ENCODE measurements around the gene GRM2. TPM values are rescaled to one million over a fixed set of nuclear protein-coding genes. Genes with fewer than 3 reads are reported as not detected.

GRM2 gene
- total and polyA plus RNA-seq, 2 experiments from 2014 or later = 1.1 TPM; not detected in 1

DNA sequence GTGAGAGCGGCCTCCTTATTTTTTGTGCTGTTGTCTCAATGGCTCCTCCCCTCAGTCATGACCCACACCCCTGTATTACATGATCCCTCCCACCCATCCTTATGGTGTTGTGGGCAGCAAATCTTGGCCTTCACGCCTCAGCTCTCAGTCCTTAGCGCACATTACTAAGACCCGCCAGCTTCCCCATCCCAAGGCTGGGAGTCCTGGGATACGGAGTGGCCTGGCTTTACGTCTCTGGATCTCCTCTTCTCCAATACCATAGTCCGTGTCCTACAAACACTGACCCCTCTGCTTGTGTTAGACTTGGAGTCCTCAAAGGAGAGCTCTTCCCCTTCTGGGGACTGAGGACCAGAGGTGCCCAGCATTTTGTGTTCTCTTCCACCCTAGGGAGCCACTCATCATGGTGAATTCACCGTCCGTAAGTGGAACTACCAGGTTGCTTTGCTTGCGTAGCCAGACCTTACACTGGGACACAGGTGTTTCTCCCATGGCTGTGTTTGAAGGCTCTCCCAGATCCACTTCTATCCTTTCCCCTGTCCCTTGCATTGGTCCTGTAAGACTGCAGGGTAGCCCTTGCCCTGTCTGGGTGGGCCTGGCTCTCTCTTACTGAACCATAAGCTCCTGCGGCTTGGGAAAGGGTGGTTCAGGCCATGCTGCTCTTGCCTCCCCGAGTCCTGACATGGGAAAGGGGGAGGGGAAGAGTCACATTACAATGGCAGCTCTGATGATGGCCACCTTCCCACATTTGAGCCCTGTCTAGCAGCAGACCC is 13.6 kb downstream of the GRM2 start:
- H2AFZ ChIP-seq = no peak overlapping the region
- no peak for DNase-seq
- H3K27ac ChIP-seq = no peak overlapping the region
- H3K79me2 ChIP-seq (ENCODE audit: insufficient read depth) = no peaks in the 10 kb centered on the region
- TF ChIP-seq EZH2phosphoT487 (IDR thresholded peaks at IDR 0.05; ENCODE audit: insufficient read depth, low read depth) = no peak
- TF ChIP-seq EZH2 (IDR thresholded peaks at IDR 0.05; ENCODE audit: insufficient read depth, poor library complexity, severe bottlenecking) = no peak
- 59 to 61% methylated on average over 12 of the region's 12 CpGs for WGBS, 2 experiments (ENCODE audit: low coverage in 1 of 2, low lambda C conversion rate in 2 of 2, missing lambda C conversion rate in 2 of 2)
- H3K4me1 ChIP-seq (ENCODE audit: insufficient read depth) = no peaks in the 10 kb centered on the region
- H3K9me2 ChIP-seq (ENCODE audit: insufficient read depth) = no peaks in the 10 kb centered on the region
- H3K36me3 ChIP-seq (ENCODE audit: low read depth) = no peaks in the 10 kb centered on the region
- no peak overlapping the region for H3K4me3 ChIP-seq
- H4K20me1 ChIP-seq (ENCODE audit: insufficient read depth) = no peaks in the 10 kb centered on the region
- no peaks in the 10 kb centered on the region for H3K9me3 ChIP-seq (ENCODE audit: low read depth)
- in situ Hi-C loops (cut with MboI) = no loop called here
- no peaks in the 10 kb centered on the region for H3F3A ChIP-seq (ENCODE audit: insufficient read depth)
- no peak overlapping the region for H3K4me2 ChIP-seq (ENCODE audit: unreplicated experiment)
- no peak overlapping the region for H3K9ac ChIP-seq
- H3K27me3 ChIP-seq (replicated peaks; ENCODE audit: insufficient read depth) = no peaks in the 10 kb centered on the region

DNA sequence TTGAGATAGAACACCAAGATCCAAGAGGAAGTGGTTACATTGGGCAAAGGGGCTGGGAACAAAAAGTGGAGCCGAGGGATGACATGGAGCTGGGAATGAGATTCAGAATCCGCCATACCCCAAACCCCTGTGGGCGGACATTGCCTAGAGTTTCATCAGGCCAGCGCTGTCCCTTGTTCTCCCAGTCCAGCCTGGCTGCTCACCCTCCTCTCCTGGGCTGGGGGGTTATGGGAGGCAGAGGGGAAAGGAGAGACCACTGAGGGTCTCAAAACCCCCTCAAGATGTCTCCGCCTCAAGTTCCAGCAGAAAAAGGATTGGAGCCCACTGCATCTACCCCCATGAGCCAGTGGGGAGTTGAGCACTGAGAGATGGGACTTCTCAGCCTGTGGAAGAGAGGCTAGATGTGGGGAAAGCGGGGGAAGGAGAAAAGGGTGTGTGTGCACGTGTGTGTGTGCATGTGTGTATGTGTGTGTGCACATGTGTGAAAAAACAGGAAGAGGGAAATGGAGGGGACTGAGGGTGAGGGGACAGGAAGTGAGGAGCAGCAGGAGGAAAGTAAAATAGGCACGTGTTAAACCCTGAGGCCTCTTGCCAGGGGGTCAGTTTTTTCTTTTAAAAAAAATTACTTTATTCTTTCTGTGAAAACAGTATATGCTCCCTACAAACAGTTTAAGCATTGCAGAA is 14.3 kb downstream of the GRM2 start:
- Histone ChIP-seq H3K27me3 (replicated peaks; ENCODE audit: insufficient read depth) (no peaks in the 10 kb centered on the region), H3K9me2 (ENCODE audit: insufficient read depth) (no peaks in the 10 kb centered on the region), H3K9me3 (ENCODE audit: low read depth) (no peaks in the 10 kb centered on the region), H3K4me3 (no peak overlapping the region), H3F3A (ENCODE audit: insufficient read depth) (no peaks in the 10 kb centered on the region), H3K9ac (no peak overlapping the region), H3K79me2 (ENCODE audit: insufficient read depth) (no peaks in the 10 kb centered on the region), H3K27ac (no peak overlapping the region), H2AFZ (no peak overlapping the region), H3K36me3 (ENCODE audit: low read depth) (no peaks in the 10 kb centered on the region), H4K20me1 (ENCODE audit: insufficient read depth) (no peaks in the 10 kb centered on the region), H3K4me2 (ENCODE audit: unreplicated experiment) (no peak overlapping the region), H3K4me1 (ENCODE audit: insufficient read depth) (no peaks in the 10 kb centered on the region)
- TF ChIP-seq EZH2phosphoT487 (IDR thresholded peaks at IDR 0.05; ENCODE audit: insufficient read depth, low read depth) = no peak
- no peak for TF ChIP-seq EZH2 (IDR thresholded peaks at IDR 0.05; ENCODE audit: insufficient read depth, poor library complexity, severe bottlenecking)
- WGBS, 2 experiments (ENCODE audit: low coverage in 1 of 2, low lambda C conversion rate in 2 of 2, missing lambda C conversion rate in 2 of 2) = 54 to 56% methylated on average over 8 of the region's 8 CpGs
- no peak for DNase-seq
- in situ Hi-C loops (cut with MboI) = no loop called here

DNA sequence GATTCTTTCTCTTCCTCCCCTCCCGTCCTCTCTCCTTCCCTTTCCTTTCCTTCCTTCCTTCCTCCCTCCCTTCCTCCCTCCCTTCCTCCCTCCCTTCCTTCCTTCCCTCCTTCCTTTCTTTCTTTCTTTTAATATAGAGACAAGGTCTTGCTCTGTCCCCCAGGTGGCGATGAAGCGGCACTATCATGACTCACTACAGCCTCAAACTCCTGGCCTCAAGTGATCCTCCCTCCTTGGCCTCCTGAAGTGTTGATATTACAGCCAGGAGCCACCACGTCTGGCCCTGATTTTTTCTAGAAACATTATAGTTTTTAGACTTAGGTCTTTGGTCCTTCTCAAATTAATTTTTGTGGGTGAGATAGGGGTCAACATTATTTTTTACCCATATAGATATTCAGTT is 15.5 kb downstream of the GRM2 start:
- H3K9ac ChIP-seq = no peak overlapping the region
- TF ChIP-seq EZH2 (IDR thresholded peaks at IDR 0.05; ENCODE audit: insufficient read depth, poor library complexity, severe bottlenecking) (no peak), EZH2phosphoT487 (IDR thresholded peaks at IDR 0.05; ENCODE audit: insufficient read depth, low read depth) (no peak)
- H2AFZ ChIP-seq = no peak overlapping the region
- H3K4me2 ChIP-seq (ENCODE audit: unreplicated experiment) = no peak overlapping the region
- H3K27ac ChIP-seq = no peak overlapping the region
- H3K36me3 ChIP-seq (ENCODE audit: low read depth) = no peaks in the 10 kb centered on the region
- H3K9me2 ChIP-seq (ENCODE audit: insufficient read depth) = no peaks in the 10 kb centered on the region
- H3K4me1 ChIP-seq (ENCODE audit: insufficient read depth) = no peaks in the 10 kb centered on the region
- no peaks in the 10 kb centered on the region for H3F3A ChIP-seq (ENCODE audit: insufficient read depth)
- no peak for DNase-seq
- H3K9me3 ChIP-seq (ENCODE audit: low read depth) = no peaks in the 10 kb centered on the region
- H3K79me2 ChIP-seq (ENCODE audit: insufficient read depth) = no peaks in the 10 kb centered on the region
- WGBS, 2 experiments (ENCODE audit: low coverage in 1 of 2, low lambda C conversion rate in 2 of 2, missing lambda C conversion rate in 2 of 2) = 67% methylated on average over 3 to 4 of the region's 4 CpGs
- H3K4me3 ChIP-seq = no peak overlapping the region
- in situ Hi-C loops (cut with MboI) = no loop called here
- no peaks in the 10 kb centered on the region for H3K27me3 ChIP-seq (replicated peaks; ENCODE audit: insufficient read depth)
- no peaks in the 10 kb centered on the region for H4K20me1 ChIP-seq (ENCODE audit: insufficient read depth)

DNA sequence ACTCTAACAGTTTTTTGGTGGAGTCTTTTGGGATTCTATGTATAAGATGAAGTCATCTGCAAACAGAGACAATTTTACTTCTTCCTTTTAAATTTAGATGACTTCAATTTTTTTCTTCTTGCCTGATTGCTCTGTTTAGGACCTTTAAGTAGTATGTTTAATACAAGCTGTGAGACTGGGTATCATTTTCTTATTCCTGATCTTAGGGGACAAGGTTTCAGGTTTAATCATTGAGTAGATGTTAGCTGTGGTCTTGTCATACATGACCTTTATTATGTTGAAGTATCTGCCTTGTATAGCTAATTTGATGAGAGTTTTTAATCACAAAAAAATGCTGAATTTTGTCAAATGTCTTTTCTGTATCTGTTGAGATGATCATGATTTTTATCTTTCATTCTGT is 20.6 kb downstream of the GRM2 start:
- no peak for DNase-seq
- no peak overlapping the region for H3K4me3 ChIP-seq
- H4K20me1 ChIP-seq (ENCODE audit: insufficient read depth) = no peaks in the 10 kb centered on the region
- in situ Hi-C loops (cut with MboI) = no loop called here
- peaks cover 6% of the 10 kb centered on the region; the same call in 1 of the 2 replicates for H3K27me3 ChIP-seq (replicated peaks; ENCODE audit: insufficient read depth)
- H3K4me2 ChIP-seq (ENCODE audit: unreplicated experiment) = no peak overlapping the region
- no peaks in the 10 kb centered on the region for H3K9me3 ChIP-seq (ENCODE audit: low read depth)
- no peak for TF ChIP-seq EZH2phosphoT487 (IDR thresholded peaks at IDR 0.05; ENCODE audit: insufficient read depth, low read depth)
- no peak for TF ChIP-seq EZH2 (IDR thresholded peaks at IDR 0.05; ENCODE audit: insufficient read depth, poor library complexity, severe bottlenecking)
- no peak overlapping the region for H3K9ac ChIP-seq
- H3F3A ChIP-seq (ENCODE audit: insufficient read depth) = no peaks in the 10 kb centered on the region
- no peaks in the 10 kb centered on the region for H3K79me2 ChIP-seq (ENCODE audit: insufficient read depth)
- no peak overlapping the region for H3K27ac ChIP-seq
- H3K4me1 ChIP-seq (ENCODE audit: insufficient read depth) = 0 out of 2 replicates have a peak, but pooled peaks cover 7% of the 10 kb centered on the region
- no peaks in the 10 kb centered on the region for H3K9me2 ChIP-seq (ENCODE audit: insufficient read depth)
- H2AFZ ChIP-seq = no peak overlapping the region
- no peaks in the 10 kb centered on the region for H3K36me3 ChIP-seq (ENCODE audit: low read depth)

Measured in GM23248 (cell line).